SK-N-SH treated with all-trans-retinoic acid at 6 μM for 48 hours (cell line): ENCODE data around the gene YWHAB.
"Not testable (repeated sequence)": the region's sequence is repeated elsewhere in the genome, so short reads cannot be mapped to it uniquely, and the experiment has no call there.

ENCODE experiments used
- ATAC-seq: fragments of 200-7000 bp; cut with Tn5 transposase; 3 replicates; pipeline ENCODE4 v1.9.1; 2020; ENCODE audit warnings: mild to moderate bottlenecking, moderate library complexity
- ARNTL ChIP-seq: fragments of 450-650 bp; formaldehyde crosslinking; IDR thresholded peaks from 2 replicates; pipeline ENCODE4 v1.5.0; 2020; ENCODE audit warnings: low read depth, mild to moderate bottlenecking, moderate library complexity, borderline replicate concordance
- BACH2 ChIP-seq: fragments of 250-450 bp; sonication (Bioruptor Pico); IDR thresholded peaks from 2 replicates; pipeline ENCODE4 v1.9.0; 2021; ENCODE audit warnings: mild to moderate bottlenecking, borderline replicate concordance
- CSDC2 ChIP-seq: fragments of 250-450 bp; sonication (Bioruptor Pico); IDR thresholded peaks from 2 replicates; pipeline ENCODE4 v1.5.0; 2020; ENCODE audit warnings: mild to moderate bottlenecking, moderate library complexity
- GLIS3 ChIP-seq: fragments of 250-450 bp; sonication (Bioruptor Pico); IDR thresholded peaks from 2 replicates; pipeline ENCODE4 v1.5.0; 2020; ENCODE audit warnings: mild to moderate bottlenecking, moderate library complexity
- ISL1 ChIP-seq: fragments of 250-450 bp; sonication (Bioruptor Pico); IDR thresholded peaks from 2 replicates; pipeline ENCODE4 v2.1.2; 2022; ENCODE audit warnings: mild to moderate bottlenecking, moderate library complexity
- OSR1 ChIP-seq: fragments of 250-450 bp; sonication (Bioruptor Pico); IDR thresholded peaks from 2 replicates; pipeline ENCODE4 v1.8.0; 2022; ENCODE audit warnings: moderate library complexity, mild to moderate bottlenecking, inconsistent platforms
- RARB ChIP-seq: fragments of 250-450 bp; sonication (Bioruptor Pico); IDR thresholded peaks from 2 replicates; pipeline ENCODE4 v1.8.0; 2021; ENCODE audit warnings: mild to moderate bottlenecking, moderate library complexity
- SNAI2 ChIP-seq: fragments of 250-450 bp; sonication (Bioruptor Pico); IDR thresholded peaks from 2 replicates; pipeline ENCODE4 v1.5.0; 2020; ENCODE audit warnings: mild to moderate bottlenecking, moderate library complexity
- TCF4 ChIP-seq: fragments of 250-450 bp; sonication (Bioruptor Pico); IDR thresholded peaks from 2 replicates; pipeline ENCODE4 v1.8.0; 2021; ENCODE audit warnings: mild to moderate bottlenecking, moderate library complexity, borderline replicate concordance
- TOX ChIP-seq: fragments of 250-450 bp; sonication (Bioruptor Pico); IDR thresholded peaks from 2 replicates; pipeline ENCODE4 v1.8.0; 2021; ENCODE audit warnings: mild to moderate bottlenecking, moderate library complexity, borderline replicate concordance
- ZC3H10 ChIP-seq: fragments of 250-450 bp; sonication (Bioruptor Pico); IDR thresholded peaks from 2 replicates; pipeline ENCODE4 v1.5.1; 2021; ENCODE audit warnings: mild to moderate bottlenecking, moderate library complexity
- ZFP3 ChIP-seq: fragments of 250-450 bp; sonication (Bioruptor Pico); IDR thresholded peaks from 2 replicates; pipeline ENCODE4 v1.5.0; 2020; ENCODE audit warnings: mild to moderate bottlenecking, moderate library complexity
- ZFP30 ChIP-seq: fragments of 450-650 bp; formaldehyde crosslinking; IDR thresholded peaks from 2 replicates; pipeline ENCODE4 v1.5.0; 2022; ENCODE audit warnings: mild to moderate bottlenecking, moderate library complexity
- ZNF565 ChIP-seq: fragments of 450-650 bp; formaldehyde crosslinking; conservative IDR thresholded peaks from 2 replicates; pipeline ENCODE4 v1.5.0; 2020; ENCODE audit warnings: low read depth, mild to moderate bottlenecking, moderate library complexity
- ZNF70 ChIP-seq: fragments of 450-650 bp; formaldehyde crosslinking; IDR thresholded peaks from 2 replicates; pipeline ENCODE4 v1.5.0; 2020; ENCODE audit warnings: mild to moderate bottlenecking, moderate library complexity
- ZNF8 ChIP-seq: fragments of 450-650 bp; formaldehyde crosslinking; IDR thresholded peaks from 2 replicates; pipeline ENCODE4 v1.5.0; 2020; ENCODE audit warnings: mild to moderate bottlenecking, moderate library complexity
- TF ChIP-seq, protein P1 (sequence below): fragments of 250-450 bp; sonication (Bioruptor Pico); IDR thresholded peaks from 2 replicates; pipeline ENCODE4 v1.5.1; 2021; ENCODE audit warnings: mild to moderate bottlenecking, moderate library complexity
- TF ChIP-seq, protein P2 (sequence below): fragments of 250-450 bp; sonication (Bioruptor Pico); IDR thresholded peaks from 2 replicates; pipeline ENCODE4 v1.8.0; 2020; ENCODE audit warnings: mild to moderate bottlenecking, moderate library complexity, borderline replicate concordance
- TF ChIP-seq, protein P3 (sequence below): fragments of 250-450 bp; sonication (Bioruptor Pico); IDR thresholded peaks from 2 replicates; pipeline ENCODE4 v1.5.1; 2020; ENCODE audit warnings: low read depth, mild to moderate bottlenecking, moderate library complexity
- TF ChIP-seq, protein P4 (sequence below): fragments of 250-450 bp; sonication (Bioruptor Pico); IDR thresholded peaks from 2 replicates; pipeline ENCODE4 v1.8.0; 2021; ENCODE audit warnings: low read depth, mild to moderate bottlenecking, moderate library complexity, borderline replicate concordance
- TF ChIP-seq, protein P5 (sequence below): fragments of 250-450 bp; sonication (Bioruptor Pico); IDR thresholded peaks from 2 replicates; pipeline ENCODE4 v1.5.0; 2020; ENCODE audit warnings: mild to moderate bottlenecking, moderate library complexity

The YWHAB gene

DNA sequence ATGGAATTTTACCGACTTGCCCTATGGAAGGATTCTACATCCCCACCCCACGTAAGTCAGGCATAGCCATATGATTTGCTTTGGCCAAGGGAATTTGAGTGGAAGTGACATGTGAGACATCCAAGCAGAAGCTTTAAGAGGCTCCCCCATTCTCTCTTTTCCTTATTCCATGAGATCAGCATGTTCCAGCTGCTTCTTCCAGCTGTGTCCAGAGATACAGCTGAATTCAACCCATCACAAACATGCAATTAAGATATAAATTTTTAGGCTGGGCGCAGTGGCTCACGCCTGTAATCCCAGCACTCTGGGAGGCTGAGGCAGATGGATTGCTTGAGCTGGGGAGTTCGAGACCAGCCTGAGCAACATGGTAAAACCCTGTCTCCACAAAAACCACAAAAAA lies 16.0 kb upstream of the YWHAB start:
- TF ChIP-seq OSR1 (CRISPR knock-in tag): no peak
- no peak for TF ChIP-seq TOX (CRISPR knock-in tag)
- no peak for TF ChIP-seq ZC3H10
- TF ChIP-seq GLIS3 (CRISPR knock-in tag): no peak
- TF ChIP-seq ZFP30 (CRISPR knock-in tag): no peak
- no peak for TF ChIP-seq ISL1 (CRISPR knock-in tag)
- TF ChIP-seq CSDC2 (CRISPR knock-in tag): no peak
- TF ChIP-seq ZNF70 (CRISPR knock-in tag): no peak
- no peak for TF ChIP-seq TCF4
- no peak for TF ChIP-seq SNAI2 (CRISPR knock-in tag)
- no peak for TF ChIP-seq BACH2 (CRISPR knock-in tag)
- TF ChIP-seq ARNTL (CRISPR knock-in tag): no peak
- TF ChIP-seq, protein P1, sequence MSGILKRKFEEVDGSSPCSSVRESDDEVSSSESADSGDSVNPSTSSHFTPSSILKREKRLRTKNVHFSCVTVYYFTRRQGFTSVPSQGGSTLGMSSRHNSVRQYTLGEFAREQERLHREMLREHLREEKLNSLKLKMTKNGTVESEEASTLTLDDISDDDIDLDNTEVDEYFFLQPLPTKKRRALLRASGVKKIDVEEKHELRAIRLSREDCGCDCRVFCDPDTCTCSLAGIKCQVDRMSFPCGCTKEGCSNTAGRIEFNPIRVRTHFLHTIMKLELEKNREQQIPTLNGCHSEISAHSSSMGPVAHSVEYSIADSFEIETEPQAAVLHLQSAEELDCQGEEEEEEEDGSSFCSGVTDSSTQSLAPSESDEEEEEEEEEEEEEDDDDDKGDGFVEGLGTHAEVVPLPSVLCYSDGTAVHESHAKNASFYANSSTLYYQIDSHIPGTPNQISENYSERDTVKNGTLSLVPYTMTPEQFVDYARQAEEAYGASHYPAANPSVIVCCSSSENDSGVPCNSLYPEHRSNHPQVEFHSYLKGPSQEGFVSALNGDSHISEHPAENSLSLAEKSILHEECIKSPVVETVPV: no peak
- TF ChIP-seq RARB: no peak
- TF ChIP-seq, protein P2, sequence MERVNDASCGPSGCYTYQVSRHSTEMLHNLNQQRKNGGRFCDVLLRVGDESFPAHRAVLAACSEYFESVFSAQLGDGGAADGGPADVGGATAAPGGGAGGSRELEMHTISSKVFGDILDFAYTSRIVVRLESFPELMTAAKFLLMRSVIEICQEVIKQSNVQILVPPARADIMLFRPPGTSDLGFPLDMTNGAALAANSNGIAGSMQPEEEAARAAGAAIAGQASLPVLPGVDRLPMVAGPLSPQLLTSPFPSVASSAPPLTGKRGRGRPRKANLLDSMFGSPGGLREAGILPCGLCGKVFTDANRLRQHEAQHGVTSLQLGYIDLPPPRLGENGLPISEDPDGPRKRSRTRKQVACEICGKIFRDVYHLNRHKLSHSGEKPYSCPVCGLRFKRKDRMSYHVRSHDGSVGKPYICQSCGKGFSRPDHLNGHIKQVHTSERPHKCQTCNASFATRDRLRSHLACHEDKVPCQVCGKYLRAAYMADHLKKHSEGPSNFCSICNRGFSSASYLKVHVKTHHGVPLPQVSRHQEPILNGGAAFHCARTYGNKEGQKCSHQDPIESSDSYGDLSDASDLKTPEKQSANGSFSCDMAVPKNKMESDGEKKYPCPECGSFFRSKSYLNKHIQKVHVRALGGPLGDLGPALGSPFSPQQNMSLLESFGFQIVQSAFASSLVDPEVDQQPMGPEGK (CRISPR knock-in tag): no peak
- no peak for TF ChIP-seq ZNF565 (CRISPR knock-in tag)
- no peak for TF ChIP-seq ZFP3 (CRISPR knock-in tag)
- no peak for TF ChIP-seq ZNF8 (CRISPR knock-in tag)
- TF ChIP-seq, all 23 proteins: peak for 0
- no peak for ATAC-seq

DNA sequence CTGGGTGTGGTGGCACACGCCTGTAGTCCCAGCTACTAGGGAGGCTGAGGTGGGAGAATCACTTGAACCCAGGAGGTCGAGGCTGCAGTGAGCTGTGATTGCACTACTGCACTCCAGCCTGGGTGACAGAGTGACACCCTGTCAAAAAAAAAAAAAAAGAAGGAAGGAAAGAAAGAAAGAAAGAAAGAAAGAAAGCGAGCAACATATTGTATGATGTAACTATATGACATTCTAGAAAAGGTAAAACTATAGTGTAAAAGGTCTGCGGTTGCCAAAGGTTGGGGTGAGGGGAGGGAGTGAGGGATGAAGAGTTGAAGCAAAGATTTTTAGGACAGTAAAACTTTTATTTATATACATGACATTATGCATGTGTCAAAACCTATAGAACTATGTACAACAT lies 3.1 kb upstream of the YWHAB start:
- not testable (repeated sequence) for ATAC-seq

DNA sequence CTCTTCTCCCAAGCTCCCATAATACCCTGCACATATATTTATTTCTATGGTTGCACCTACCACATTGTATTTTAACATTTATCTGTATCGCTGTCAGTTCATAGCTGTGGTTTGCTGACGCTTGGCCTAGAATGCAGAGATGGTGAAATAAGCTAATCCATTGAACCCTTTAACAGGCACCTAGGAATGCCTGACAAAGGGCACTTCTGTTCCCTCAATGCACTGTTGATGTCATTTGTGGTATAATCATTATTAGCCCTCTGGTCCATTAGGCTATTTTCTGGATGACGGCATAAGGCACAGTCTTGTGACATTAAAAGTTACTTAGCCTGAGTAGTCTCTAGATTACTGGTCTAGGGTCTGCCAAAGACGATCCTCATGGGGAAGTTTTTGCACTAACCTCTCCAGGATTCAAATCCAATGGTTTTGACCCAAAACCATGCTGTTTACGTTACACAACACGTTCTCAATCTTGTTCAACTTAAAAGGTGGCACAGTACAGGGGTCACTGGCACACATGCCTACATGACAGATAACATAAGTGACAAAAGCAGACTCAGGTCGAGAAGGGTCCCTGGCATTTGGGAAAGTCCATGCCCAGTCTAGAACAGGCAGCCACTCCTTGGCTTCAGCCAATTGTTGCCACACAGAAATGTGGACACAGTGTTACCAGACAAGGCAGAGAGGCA lies 2.1 kb upstream of the YWHAB start:
- no peak for TF ChIP-seq ZFP3 (CRISPR knock-in tag)
- no peak for TF ChIP-seq RARB
- TF ChIP-seq, protein P3, sequence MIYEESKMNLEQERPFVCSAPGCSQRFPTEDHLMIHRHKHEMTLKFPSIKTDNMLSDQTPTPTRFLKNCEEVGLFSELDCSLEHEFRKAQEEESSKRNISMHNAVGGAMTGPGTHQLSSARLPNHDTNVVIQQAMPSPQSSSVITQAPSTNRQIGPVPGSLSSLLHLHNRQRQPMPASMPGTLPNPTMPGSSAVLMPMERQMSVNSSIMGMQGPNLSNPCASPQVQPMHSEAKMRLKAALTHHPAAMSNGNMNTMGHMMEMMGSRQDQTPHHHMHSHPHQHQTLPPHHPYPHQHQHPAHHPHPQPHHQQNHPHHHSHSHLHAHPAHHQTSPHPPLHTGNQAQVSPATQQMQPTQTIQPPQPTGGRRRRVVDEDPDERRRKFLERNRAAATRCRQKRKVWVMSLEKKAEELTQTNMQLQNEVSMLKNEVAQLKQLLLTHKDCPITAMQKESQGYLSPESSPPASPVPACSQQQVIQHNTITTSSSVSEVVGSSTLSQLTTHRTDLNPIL: no peak
- no peak for TF ChIP-seq SNAI2 (CRISPR knock-in tag)
- TF ChIP-seq ZC3H10: no peak
- no peak for TF ChIP-seq ZFP30 (CRISPR knock-in tag)
- TF ChIP-seq, protein P4, sequence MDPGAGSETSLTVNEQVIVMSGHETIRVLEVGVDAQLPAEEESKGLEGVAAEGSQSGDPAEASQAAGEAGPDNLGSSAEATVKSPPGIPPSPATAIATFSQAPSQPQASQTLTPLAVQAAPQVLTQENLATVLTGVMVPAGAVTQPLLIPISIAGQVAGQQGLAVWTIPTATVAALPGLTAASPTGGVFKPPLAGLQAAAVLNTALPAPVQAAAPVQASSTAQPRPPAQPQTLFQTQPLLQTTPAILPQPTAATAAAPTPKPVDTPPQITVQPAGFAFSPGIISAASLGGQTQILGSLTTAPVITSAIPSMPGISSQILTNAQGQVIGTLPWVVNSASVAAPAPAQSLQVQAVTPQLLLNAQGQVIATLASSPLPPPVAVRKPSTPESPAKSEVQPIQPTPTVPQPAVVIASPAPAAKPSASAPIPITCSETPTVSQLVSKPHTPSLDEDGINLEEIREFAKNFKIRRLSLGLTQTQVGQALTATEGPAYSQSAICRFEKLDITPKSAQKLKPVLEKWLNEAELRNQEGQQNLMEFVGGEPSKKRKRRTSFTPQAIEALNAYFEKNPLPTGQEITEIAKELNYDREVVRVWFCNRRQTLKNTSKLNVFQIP (CRISPR knock-in tag): no peak
- TF ChIP-seq ARNTL (CRISPR knock-in tag): no peak
- no peak for TF ChIP-seq GLIS3 (CRISPR knock-in tag)
- TF ChIP-seq, protein P1: no peak
- TF ChIP-seq ZNF565 (CRISPR knock-in tag): no peak
- TF ChIP-seq, protein P2 (CRISPR knock-in tag): no peak
- TF ChIP-seq, protein P5, sequence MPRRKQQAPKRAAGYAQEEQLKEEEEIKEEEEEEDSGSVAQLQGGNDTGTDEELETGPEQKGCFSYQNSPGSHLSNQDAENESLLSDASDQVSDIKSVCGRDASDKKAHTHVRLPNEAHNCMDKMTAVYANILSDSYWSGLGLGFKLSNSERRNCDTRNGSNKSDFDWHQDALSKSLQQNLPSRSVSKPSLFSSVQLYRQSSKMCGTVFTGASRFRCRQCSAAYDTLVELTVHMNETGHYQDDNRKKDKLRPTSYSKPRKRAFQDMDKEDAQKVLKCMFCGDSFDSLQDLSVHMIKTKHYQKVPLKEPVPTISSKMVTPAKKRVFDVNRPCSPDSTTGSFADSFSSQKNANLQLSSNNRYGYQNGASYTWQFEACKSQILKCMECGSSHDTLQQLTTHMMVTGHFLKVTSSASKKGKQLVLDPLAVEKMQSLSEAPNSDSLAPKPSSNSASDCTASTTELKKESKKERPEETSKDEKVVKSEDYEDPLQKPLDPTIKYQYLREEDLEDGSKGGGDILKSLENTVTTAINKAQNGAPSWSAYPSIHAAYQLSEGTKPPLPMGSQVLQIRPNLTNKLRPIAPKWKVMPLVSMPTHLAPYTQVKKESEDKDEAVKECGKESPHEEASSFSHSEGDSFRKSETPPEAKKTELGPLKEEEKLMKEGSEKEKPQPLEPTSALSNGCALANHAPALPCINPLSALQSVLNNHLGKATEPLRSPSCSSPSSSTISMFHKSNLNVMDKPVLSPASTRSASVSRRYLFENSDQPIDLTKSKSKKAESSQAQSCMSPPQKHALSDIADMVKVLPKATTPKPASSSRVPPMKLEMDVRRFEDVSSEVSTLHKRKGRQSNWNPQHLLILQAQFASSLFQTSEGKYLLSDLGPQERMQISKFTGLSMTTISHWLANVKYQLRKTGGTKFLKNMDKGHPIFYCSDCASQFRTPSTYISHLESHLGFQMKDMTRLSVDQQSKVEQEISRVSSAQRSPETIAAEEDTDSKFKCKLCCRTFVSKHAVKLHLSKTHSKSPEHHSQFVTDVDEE: no peak
- TF ChIP-seq ISL1 (CRISPR knock-in tag): no peak
- TF ChIP-seq TOX (CRISPR knock-in tag): no peak
- TF ChIP-seq ZNF70 (CRISPR knock-in tag): no peak
- no peak for ATAC-seq
